GM13976 (cell line): Measurements from ENCODE around the gene TIMM29.
A peak's percentile ranks its signal among the peaks of the same experiment; 100 is the strongest.

Source experiments
- DNase-seq: peaks from one replicate; pipeline ENCODE4 v3.0.0; 2012; ENCODE audit warnings: low spot score
- CTCF ChIP-seq: IDR thresholded peaks from 2 replicates; pipeline ENCODE4 v1.5.1; 2012; ENCODE audit warnings: borderline replicate concordance, mild to moderate bottlenecking; ENCODE audit not compliant: insufficient read depth; ENCODE audit errors: extremely low read depth, missing control alignments, control extremely low read depth
- in situ Hi-C: fragments of 300-500 bp; cut with MboI; formaldehyde crosslinking; loops from one replicate; pipeline ENCODE4 v1.12.0; 2022; ENCODE audit warnings: low sequenced_read_pairs, mixed read lengths, inconsistent platforms; ENCODE audit not compliant: unreplicated experiment

TIMM29 gene

GRCh38 chr19:10928563-10929401 lies at the start of gene TIMM29, which contains the start of gene YIPF2:
Gene TIMM29 (plus strand): TSS chr19:10928811. CDS start chr19:10928823, 12 bp downstream.
Gene YIPF2 (minus strand): TSS chr19:10928639. CDS start chr19:10928410, 229 bp downstream.
- in situ Hi-C loops = no loop called here
- peak; percentile 98 for DNase-seq
- no peak for TF ChIP-seq CTCF

DNA sequence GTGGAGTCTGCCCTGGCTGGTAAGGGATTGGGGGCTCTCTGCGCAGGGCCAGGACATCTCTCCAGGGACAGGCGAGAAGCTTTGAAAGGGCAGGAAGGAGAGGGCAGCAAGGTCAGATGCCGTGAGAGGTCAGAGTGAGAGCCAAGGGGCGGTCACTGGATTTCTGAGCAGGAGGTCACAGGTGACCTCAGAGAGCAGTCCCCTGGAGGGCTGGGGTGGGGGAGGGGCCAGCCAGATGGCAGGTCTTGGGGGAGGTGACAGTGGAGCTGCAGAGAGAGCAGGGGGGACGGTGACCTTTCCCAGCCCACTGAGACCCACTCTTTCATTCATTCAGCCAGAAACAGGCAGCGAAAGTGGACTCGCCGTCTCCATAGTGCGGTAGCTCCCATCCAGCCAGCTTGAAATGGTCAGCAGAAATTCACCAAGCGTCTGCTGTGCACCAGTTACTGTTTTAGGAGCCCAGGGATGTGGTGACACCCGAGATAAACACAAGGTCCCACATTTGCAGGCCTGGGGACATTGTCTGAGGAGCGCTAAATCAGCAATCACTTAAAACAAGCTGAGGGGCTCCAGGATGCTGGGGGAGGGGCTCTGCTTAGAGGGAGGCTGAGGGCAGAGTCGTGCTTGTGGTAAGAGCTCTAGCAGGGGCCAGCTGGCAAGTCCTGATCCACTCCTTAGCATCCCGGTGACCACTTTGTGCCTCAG lies 47.1 kb upstream of the TIMM29 start:
- no peak for DNase-seq
- in situ Hi-C loops = no loop called here
- no peak for TF ChIP-seq CTCF

DNA sequence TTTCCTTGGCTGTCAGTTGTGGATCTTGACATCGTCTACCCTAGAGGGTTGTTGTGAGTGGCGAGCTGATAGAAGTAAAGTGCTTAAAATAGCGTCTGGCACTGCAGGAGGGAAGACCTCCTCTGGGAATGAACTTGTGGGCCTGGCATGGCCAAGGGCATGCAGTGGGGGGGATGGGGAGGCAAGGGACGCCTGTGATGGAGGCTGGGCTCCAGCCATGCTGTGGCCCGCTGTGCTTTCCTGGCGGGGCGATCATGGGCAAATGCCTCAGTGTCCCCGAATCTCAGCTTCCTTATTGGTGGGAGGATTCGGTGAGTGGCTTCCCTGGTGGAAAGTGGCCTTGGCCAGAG lies 46.5 kb upstream of the TIMM29 start:
- no peak for DNase-seq
- in situ Hi-C loops = no loop called here
- TF ChIP-seq CTCF = no peak

GRCh38 chr19:10884274-10884673 lies 44.3 kb upstream of the TIMM29 start:
- DNase-seq = no peak
- TF ChIP-seq CTCF = no peak
- in situ Hi-C loops = no loop called here

GRCh38 chr19:10885201-10886169 lies 43.1 kb upstream of the TIMM29 start:
- in situ Hi-C loops = no loop called here
- TF ChIP-seq CTCF = no peak
- no peak for DNase-seq
